GM19193 (cell line): ENCODE data around the gene CXCL10.

Experiments used
- POLR2A ChIP-seq: IDR thresholded peaks from 4 replicates; pipeline ENCODE4 v1.6.1; 2011; ENCODE audit not compliant: insufficient read depth, insufficient read length; ENCODE audit errors: extremely low read depth

CXCL10 gene

DNA sequence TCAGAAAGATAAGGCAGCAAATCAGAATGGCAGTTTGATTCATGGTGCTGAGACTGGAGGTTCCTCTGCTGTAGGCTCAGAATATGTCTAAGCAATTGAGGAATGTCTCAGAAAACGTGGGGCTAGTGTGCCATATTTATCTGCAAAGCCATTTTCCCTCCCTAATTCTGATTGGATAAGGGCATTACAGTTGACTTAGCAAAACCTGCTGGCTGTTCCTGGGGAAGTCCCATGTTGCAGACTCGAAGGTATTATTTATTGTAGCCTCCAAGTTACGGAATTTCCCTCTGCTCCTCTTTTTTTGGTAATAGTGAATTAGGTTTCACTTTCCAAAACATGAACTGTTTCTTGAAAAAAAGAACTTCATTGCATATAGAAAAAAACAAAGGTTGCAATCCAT lies at the start of gene CXCL10:
TSS of gene CXCL10 (minus strand) at position 109 of the 400 bp plus-strand sequence. CDS start at position 43, 66 bp downstream.
- TF ChIP-seq POLR2A = no peak

DNA sequence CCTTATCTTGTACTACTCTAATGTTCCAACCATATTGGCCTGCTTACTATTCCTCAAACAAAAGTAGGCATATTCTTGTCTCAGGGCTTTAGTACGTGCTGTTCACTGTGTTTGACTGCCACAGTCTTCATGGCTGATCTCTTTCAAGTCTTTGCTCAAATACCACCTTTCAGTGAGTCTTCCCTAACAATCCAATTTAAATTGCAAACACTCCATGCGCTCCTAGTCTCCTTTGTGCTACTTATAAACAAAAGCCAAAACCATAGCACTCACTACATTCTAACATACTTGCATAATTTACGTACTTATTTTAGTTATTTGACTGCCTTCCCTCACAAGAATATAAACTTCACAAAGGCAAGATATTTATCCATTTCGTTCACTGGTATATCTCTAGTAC lies 49.5 kb upstream of the CXCL10 start:
- no peak for TF ChIP-seq POLR2A

DNA sequence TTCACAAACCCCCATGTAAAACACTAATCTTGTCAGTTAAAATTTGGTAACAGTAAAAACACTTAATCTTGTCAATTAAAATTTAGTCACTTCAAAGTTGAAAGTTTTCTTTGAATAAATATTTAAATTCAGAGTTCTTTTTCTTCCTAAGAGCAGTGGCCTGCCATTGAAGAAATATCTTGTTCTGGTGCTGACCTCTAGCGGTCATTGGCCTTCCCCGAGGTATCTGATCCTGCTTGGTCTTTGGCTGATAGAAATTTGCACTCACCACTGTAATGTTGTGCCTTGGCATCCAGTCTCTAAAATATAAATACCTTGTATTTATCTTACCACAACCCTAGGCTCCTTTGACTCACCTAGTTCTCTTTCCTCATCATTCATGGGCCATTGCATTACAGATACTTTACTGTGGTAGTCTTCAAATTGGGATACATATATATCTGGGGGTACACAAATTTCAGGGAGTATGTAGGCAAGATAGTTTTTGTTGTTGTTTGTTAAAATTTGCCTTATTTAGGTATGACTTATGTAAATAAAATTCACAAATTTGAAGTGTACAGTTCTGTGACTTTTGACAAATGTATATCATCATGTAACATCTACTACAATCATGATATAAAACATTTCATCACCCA lies 44.5 kb upstream of the CXCL10 start:
- no peak for TF ChIP-seq POLR2A

DNA sequence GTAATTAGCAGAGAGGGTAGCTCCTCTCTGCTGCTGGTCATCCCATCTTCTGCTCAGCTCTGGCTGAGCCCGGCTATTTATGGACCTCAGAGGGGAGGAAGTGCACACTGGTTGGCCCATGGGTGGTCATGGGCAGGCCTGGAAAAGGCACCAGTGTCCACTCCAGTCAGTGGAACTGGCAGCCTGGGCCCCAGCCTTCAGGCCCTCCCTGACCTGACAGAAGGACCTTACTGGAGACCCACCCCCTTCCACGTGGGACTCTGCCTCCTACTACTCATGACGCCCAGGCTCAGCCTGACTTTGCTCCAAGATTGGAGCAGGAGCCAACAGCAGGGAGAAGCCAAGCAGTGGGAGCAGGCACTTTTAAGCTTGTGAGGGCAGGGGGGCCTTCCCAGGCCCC lies 43.2 kb upstream of the CXCL10 start:
- TF ChIP-seq POLR2A = no peak

DNA sequence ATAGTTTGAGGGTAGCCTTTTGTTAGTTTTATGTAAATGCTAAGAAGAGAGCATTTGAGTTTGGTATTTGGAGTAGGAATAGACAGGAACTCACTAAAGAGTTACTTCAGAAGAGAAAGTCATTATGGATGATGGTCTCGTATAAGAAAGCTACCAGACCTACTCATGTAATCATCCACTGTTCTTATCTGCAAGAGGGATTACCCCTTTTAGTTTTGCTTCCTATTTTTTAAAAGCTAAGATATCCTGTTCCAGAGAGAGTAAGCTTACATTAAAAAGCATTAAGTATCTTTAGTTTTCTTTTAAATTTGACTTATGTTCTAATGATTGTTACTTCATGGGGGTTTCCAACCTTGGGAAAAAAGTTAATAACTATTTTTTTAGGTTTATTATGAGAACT lies 38.7 kb upstream of the CXCL10 start:
- TF ChIP-seq POLR2A = no peak

DNA sequence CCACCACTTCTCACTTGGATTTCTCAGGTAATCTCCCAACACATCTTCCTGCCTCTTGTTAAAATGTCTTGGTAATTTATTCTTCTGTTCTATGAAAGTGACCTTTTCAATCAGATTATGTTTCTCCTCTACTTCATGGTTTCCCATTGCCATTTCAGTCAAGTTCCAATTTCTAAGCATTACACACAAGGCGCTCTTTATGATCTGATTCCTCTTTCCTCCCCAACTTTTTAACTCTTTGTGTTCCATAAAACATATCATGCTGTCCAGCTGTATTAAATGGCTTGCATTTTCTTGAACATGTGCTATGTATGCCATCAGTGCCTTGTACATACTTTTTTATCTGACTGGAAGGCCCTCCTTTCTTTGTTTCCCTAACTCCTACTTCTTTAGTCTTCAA lies 38.1 kb upstream of the CXCL10 start:
- no peak for TF ChIP-seq POLR2A

DNA sequence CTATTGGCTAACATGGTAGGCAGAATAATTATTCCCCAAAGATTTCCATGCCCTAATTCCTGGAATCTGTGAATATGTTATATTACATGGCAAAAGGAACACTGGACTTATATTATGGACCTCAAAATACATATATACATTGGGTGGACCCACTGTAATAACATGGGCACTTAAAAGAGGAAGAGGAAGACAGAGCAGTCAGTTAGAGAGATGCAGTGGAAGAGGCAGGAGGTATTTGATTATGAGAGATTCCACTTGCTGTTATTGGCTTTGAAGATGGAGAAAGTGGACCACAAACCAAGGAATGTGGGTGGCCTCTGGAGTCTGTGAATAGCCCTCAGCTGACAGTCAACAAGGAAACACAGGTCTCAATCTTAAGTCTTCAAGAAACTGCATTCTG lies 37.2 kb upstream of the CXCL10 start:
- TF ChIP-seq POLR2A = no peak

DNA sequence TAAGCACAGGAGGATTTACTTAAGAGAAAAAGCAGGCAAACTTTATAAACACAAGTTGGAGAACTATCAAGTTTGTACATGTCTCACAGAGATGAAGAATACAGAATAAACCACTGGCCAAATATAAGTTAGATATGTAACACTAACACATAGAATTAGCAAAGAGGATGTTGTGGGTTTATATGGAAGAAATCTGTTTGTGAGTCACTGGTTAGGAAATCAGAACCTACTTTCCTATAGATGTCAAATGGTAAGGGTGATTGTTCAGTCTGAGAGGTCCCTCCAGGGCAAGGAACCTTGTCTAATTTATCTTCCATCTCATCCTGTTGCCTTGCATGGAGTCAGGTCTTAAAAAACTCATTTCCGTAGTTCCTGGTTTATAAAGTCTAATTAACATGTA lies 36.5 kb upstream of the CXCL10 start:
- no peak for TF ChIP-seq POLR2A

DNA sequence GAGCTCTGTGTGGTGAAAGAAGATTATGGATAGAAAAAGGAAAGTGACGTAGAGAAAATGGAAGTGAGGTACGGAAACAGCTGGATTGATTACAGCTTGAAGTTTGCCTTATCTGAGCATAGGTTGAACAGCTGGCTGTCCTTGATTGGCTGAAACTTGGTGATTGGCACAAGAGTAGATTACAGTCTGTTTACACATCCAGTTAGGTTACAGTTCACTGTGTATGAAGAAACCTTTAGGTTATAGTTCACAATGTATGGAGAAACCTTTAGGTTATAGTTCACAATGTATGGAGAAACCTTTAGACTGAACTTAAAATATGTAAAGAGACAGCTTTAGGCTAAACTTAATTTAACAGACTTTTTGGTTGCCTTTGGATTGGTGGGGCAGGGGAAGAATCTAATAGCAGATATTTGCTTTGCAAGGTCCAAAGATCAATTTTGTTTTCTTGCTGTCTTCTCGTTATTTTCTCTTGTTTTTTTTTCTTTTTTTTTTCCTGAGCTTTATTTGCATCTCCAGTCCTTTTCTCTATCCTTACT lies 35.7 kb upstream of the CXCL10 start:
- no peak for TF ChIP-seq POLR2A

DNA sequence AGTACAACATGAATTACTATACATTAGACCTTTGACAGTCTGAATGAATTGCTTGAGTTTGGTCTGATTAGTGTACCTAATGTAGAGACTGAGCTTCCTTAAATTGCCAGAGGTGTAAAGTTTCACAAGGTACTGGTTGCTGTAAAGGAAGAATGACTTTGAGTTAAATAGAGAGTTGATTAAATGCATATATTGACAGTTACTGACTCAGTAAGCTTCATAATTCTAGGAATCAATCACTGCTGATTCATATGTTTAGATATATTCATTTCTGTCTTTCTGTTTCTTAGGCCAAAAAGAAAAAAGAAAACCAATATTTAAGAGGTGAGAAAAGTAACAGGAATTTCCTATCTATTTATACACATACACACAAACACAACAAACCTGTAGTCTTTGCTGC lies 35.0 kb upstream of the CXCL10 start:
- no peak for TF ChIP-seq POLR2A

DNA sequence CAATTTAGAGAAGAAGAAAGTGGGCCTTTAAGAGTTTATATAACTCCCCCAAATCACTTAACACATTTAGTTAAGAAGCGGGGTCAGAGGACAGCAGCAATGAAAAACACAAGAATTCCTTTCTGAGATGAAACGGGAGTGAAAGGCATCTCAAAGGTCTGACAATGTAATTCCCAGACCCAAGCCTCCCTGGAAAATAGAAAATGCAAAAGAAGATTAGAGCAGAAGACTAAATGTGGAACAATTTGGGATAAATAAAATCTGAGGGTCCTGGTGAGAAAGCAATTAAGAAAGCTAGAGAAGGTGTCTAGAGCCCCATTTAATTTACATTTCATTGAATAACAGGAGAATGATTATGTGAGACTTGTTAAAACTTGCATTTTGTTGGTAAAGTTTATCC lies 32.1 kb upstream of the CXCL10 start:
- no peak for TF ChIP-seq POLR2A

DNA sequence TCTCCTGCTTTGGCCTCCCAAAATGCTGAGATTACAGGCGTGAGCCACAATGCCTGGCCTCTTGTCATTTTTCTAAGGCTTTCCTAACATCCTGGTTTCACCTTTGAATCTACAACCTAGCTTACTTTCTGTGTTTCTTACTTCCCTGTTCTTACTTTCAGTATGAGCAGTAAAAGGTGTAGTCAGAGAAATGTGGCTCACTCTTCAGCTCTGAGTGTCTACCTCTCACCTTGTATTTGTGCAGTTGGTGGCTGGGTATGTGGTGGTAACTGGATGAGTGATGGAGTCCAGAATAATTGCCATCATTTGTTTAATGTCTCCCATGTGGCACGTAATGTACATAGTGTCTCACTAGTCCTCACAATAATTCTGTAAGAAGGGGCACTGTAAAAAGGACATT lies 31.7 kb upstream of the CXCL10 start:
- TF ChIP-seq POLR2A = no peak

DNA sequence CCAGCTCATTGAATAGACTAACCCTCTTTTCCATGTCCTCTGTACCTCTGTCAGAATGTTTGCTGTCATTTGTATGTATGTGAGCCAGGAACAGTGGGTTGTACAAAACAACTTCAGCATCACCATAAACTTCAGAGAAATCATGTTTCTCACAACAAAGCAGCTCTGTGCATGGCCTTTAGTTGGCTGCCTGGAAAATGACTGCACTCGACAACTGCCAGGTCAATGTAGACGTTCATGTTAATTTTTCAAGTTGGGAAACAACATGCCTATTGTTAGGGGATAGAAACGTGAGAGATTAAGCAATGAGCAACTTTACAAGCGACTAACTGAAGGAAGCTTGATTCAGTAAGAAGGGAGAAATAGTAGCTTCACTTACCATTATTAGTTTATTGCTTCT lies 30.4 kb upstream of the CXCL10 start:
- no peak for TF ChIP-seq POLR2A

DNA sequence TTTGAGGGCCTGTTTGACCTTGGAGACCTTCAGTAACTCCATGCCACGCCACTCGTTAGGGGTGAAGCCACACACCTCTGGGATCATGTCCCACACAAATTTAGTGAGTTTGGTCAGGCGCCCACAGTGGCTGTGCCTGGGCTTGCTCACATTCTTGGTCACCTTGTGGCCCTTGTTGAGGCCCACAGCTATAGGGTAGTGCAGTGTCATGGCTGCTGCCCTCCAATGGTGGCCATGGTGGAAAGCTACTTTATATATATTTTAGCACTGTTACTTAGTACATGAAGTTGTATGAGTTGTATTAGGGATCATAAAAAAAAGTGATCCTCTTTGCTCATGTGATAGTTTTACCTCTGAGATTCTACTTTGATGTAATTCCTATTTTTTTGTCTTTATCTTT lies 13.6 kb upstream of the CXCL10 start:
- TF ChIP-seq POLR2A = no peak

DNA sequence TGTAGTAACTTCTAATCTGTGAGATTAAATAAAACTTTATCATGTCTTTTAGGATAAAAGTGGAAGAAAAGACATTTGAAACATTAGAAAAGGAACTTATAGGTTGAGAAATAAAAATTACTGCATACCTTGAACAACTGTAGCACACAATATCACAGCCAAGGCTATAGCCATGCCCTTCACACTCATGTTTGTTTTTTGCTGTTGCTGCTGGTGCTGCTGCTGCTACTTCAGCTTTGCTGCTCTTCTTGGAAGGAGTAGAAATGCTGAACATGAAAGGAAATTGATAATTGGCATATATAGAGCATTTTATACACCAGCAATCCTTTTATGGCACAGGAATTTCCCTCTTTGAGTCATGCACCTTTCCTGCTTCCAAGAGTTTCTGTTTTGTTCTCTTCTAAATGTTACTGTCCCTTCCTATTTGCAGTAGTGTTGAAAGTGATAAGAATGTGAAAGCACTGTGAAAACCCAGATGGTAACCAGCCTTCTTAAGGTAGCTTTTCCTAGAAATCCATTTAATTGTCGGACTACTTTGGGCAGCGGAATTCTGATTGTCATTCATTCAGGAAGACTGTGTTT lies 12.6 kb upstream of the CXCL10 start, which contains the start of gene CXCL11:
TSS of gene CXCL11 (minus strand) at position 272 of the 582 bp plus-strand sequence. CDS start at position 189, 83 bp downstream.
- no peak for TF ChIP-seq POLR2A

DNA sequence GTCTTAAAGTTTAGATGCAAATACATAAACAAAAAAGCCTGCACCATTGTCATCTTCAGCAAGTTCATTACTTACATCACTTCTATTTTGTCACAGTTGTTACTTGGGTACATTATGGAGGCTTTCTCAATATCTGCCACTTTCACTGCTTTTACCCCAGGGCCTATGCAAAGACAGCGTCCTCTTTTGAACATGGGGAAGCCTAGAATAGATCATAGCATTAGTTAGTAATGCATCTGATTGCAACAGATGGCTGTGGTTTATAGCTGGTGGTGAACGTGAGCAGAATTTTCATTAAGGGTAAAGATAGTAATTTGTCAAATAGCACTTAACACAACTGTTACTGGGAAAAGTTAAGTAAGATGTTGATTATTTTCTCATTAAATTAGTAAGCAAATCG lies 11.8 kb upstream of the CXCL10 start:
- TF ChIP-seq POLR2A = no peak
